HG03460 (cell line): ENCODE measurements around the gene LRP1.

Experiments
- ATAC-seq: cut with Tn5 transposase; IDR thresholded peaks from one replicate; pipeline ENCODE4 v1.9.1; 2021; ENCODE audit not compliant: unreplicated experiment

Gene LRP1

GRCh38 chr12:57220770-57221168 is 92.5 kb downstream of the LRP1 start:
- ATAC-seq: no peak

- no peak for ATAC-seq
Observed at GRCh38 chr12:57221169-57221917, 93.1 kb downstream of the LRP1 start.

GRCh38 chr12:57222286-57223190 is 94.3 kb downstream of the LRP1 start:
- no peak for ATAC-seq

GRCh38 chr12:57223191-57224165 is 95.2 kb downstream of the LRP1 start:
- ATAC-seq: no peak

GRCh38 chr12:57224278-57224972 is 96.1 kb downstream of the LRP1 start:
- no peak for ATAC-seq

GRCh38 chr12:57224973-57225679 is 96.8 kb downstream of the LRP1 start:
- no peak for ATAC-seq

- ATAC-seq: no peak
Observed at GRCh38 chr12:57225680-57226210, 97.5 kb downstream of the LRP1 start.

- no peak for ATAC-seq
Observed at GRCh38 chr12:57226588-57227314, 98.5 kb downstream of the LRP1 start.

GRCh38 chr12:57227315-57228115 is 99.2 kb downstream of the LRP1 start:
- no peak for ATAC-seq

- ATAC-seq: no peak
Observed at GRCh38 chr12:57229046-57229633, 100.9 kb downstream of the LRP1 start.

- ATAC-seq: peak; percentile 59
Observed at GRCh38 chr12:57229634-57230380, 101.5 kb downstream of the LRP1 start, which contains the start of gene SHMT2. Gene SHMT2, plus strand, starts transcription at chr12:57229711. Its CDS starts 68 bp downstream, at chr12:57229779.

GRCh38 chr12:57230381-57231155 is 102.3 kb downstream of the LRP1 start:
- ATAC-seq: no peak

- ATAC-seq: no peak
Observed at GRCh38 chr12:57231276-57232021, 103.2 kb downstream of the LRP1 start.

- ATAC-seq: no peak
Observed at GRCh38 chr12:57232156-57232756, 104.0 kb downstream of the LRP1 start.
